Keratinocyte (primary cell): ENCODE results near the gene GNG14. TPM values are rescaled to one million over a fixed set of nuclear protein-coding genes. Genes with fewer than 3 reads are reported as not detected.

Experiments used
- DNase-seq: peaks from one replicate; pipeline ENCODE4 v3.0.0-alpha.2; 2011; ENCODE audit warnings: low read depth, missing footprints, low spot score
- FAIRE-seq: peaks from 2 replicates; lab custom pipeline; 2011; peaks lifted over from hg19 to GRCh38; lab: Jason Lieb, UNC
- H2AFZ ChIP-seq: 2 replicates; pipeline ENCODE4 v1.6.0; 2012; ENCODE audit warnings: low read length, control low read depth, inconsistent platforms; ENCODE audit not compliant: control insufficient read depth
- H3K27ac ChIP-seq: 2 replicates; pipeline ENCODE4 v1.5.1; 2011; ENCODE audit warnings: low read length; ENCODE audit not compliant: control insufficient read depth, insufficient read depth
- H3K27me3 ChIP-seq: 3 replicates; pipeline ENCODE4 v1.6.0; 2011; ENCODE audit warnings: low read length; ENCODE audit not compliant: control insufficient read depth, insufficient read depth; ENCODE audit errors: extremely low read depth
- H3K36me3 ChIP-seq, 2 experiments: 2 replicates in 1 of 2; 3 replicates in 1 of 2; pipeline ENCODE4 v1.5.1; 2011; ENCODE audit warnings: low read length in 2 of 2, mild to moderate bottlenecking in 1 of 2; ENCODE audit not compliant: control insufficient read depth in 2 of 2, insufficient read depth in 2 of 2; ENCODE audit errors: extremely low read depth in 1 of 2
- H3K4me1 ChIP-seq: 3 replicates; pipeline ENCODE4 v1.5.1; 2011; ENCODE audit warnings: low read length; ENCODE audit not compliant: control insufficient read depth, insufficient read depth; ENCODE audit errors: extremely low read depth
- H3K4me2 ChIP-seq: 3 replicates; pipeline ENCODE4 v1.6.0; 2011; ENCODE audit warnings: low read depth, low read length; ENCODE audit not compliant: control insufficient read depth, insufficient read depth; ENCODE audit errors: extremely low read depth
- H3K4me3 ChIP-seq, 3 experiments: fragments of 200-600 bp in 1 of 3; sonication (generic) in 1 of 3; 2 replicates in 2 of 3; 3 replicates in 1 of 3; pipeline ENCODE4 v1.5.1; 2011 to 2016; ENCODE audit warnings: low read length in 3 of 3, mild to moderate bottlenecking in 3 of 3, control low read depth in 2 of 3, inconsistent platforms in 1 of 3, low read depth in 1 of 3, mixed read lengths in 1 of 3, mixed run types in 1 of 3, moderate library complexity in 1 of 3; ENCODE audit not compliant: control insufficient read depth in 2 of 3, insufficient read depth in 2 of 3; ENCODE audit errors: extremely low read depth in 1 of 3
- H3K79me2 ChIP-seq: 2 replicates; pipeline ENCODE4 v1.6.0; 2012; ENCODE audit warnings: low read length; ENCODE audit not compliant: control insufficient read depth, insufficient read depth
- H3K9ac ChIP-seq: 3 replicates; pipeline ENCODE4 v1.6.0; 2011; ENCODE audit warnings: low read length; ENCODE audit not compliant: control insufficient read depth, insufficient read depth; ENCODE audit errors: extremely low read depth
- H3K9me1 ChIP-seq: 3 replicates; pipeline ENCODE4 v1.6.0; 2011; ENCODE audit warnings: low read length; ENCODE audit not compliant: control insufficient read depth, insufficient read depth; ENCODE audit errors: extremely low read depth
- H3K9me3 ChIP-seq: 2 replicates; pipeline ENCODE4 v1.5.1; 2012; ENCODE audit warnings: low read depth, low read length; ENCODE audit not compliant: control insufficient read depth
- H4K20me1 ChIP-seq: 3 replicates; pipeline ENCODE4 v1.6.0; 2011; ENCODE audit warnings: low read length; ENCODE audit not compliant: control insufficient read depth, insufficient read depth; ENCODE audit errors: extremely low read depth
- EZH2 ChIP-seq: IDR thresholded peaks from one replicate; pipeline ENCODE4 v1.6.1; 2012; ENCODE audit warnings: inconsistent platforms, mild to moderate bottlenecking, low read length, moderate library complexity
- dilution Hi-C: fragments of 300-500 bp; cut with MboI; formaldehyde crosslinking; loops from one replicate; pipeline ENCODE4 v1.7.0; 2020; ENCODE audit warnings: low sequenced_read_pairs; ENCODE audit not compliant: extremely low pct_ligation_motif_present
- polyA plus RNA-seq, 5 experiments: library from polyadenylated mRNA; depleted of rRNA in 3 of 5; stranded (reverse) in 3 of 5; stranded (forward) in 1 of 5; unstranded in 1 of 5; fragments of >200 nt; gene quantifications; 1 replicate in 1 of 5; 2 replicates in 3 of 5; 3 replicates in 1 of 5; pipeline versions ENCODE4 v1.2.1 to v1.2.3, GENCODE V29; 2011 to 2012; ENCODE audit warnings: missing spikeins in 2 of 5, low read depth in 1 of 5, low replicate concordance in 1 of 5
- TF ChIP-seq, protein P1 (sequence below), 3 experiments: IDR thresholded peaks in 1 of 3; conservative IDR thresholded peaks in 1 of 3; optimal IDR thresholded peaks in 1 of 3; 2 replicates in 2 of 3; 3 replicates in 1 of 3; pipeline versions ENCODE3 to v1.5.1; 2011; ENCODE audit warnings: low read length in 3 of 3, mild to moderate bottlenecking in 3 of 3, moderate library complexity in 2 of 3, control low read depth in 1 of 3, inconsistent platforms in 1 of 3; ENCODE audit not compliant: insufficient read depth in 2 of 3; ENCODE audit errors: extremely low read depth in 1 of 3

Gene GNG14
- polyA plus RNA-seq, 1 donor (not counting 4 experiments of a cell fraction or from before 2014, with no cell fraction given) = not detected

GRCh38 chr19:12705654-12706331 is 18.0 kb downstream of the GNG14 start:
- no peak overlapping the region for H3K9ac ChIP-seq

DNA sequence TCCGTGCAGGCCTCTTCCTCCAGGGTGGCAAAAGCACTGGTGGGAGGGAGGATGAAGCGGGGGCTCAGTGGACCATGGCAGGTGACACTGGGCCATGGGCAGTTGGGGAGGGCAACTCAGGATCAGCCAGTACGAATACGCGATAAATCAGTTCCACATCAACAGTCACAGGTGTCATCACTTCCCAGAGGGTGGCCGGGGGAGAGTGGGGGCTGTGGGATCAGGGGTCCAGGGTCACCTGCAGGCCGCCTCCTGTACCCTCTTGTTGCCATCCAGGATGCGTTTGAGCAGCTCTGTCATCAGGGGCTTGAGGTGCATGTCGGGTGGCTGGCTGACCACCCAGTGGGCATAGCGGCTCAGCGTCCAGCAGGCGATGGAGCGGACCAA is 18.5 kb downstream of the GNG14 start:
- no peak overlapping the region for H3K4me3 ChIP-seq
- no peak for DNase-seq
- no peaks in the 10 kb centered on the region for H3K4me1 ChIP-seq
- no peaks in the 10 kb centered on the region for H3K9me1 ChIP-seq
- no peak for TF ChIP-seq EZH2
- TF ChIP-seq, protein P1, sequence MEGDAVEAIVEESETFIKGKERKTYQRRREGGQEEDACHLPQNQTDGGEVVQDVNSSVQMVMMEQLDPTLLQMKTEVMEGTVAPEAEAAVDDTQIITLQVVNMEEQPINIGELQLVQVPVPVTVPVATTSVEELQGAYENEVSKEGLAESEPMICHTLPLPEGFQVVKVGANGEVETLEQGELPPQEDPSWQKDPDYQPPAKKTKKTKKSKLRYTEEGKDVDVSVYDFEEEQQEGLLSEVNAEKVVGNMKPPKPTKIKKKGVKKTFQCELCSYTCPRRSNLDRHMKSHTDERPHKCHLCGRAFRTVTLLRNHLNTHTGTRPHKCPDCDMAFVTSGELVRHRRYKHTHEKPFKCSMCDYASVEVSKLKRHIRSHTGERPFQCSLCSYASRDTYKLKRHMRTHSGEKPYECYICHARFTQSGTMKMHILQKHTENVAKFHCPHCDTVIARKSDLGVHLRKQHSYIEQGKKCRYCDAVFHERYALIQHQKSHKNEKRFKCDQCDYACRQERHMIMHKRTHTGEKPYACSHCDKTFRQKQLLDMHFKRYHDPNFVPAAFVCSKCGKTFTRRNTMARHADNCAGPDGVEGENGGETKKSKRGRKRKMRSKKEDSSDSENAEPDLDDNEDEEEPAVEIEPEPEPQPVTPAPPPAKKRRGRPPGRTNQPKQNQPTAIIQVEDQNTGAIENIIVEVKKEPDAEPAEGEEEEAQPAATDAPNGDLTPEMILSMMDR (optimal IDR thresholded peaks at IDR 0.05 in 1 of 3, IDR thresholded peaks at IDR 0.05 in 1 of 3, conservative IDR thresholded peaks at IDR 0.05 in 1 of 3; ENCODE audit: extremely low read depth in 1 of 3, insufficient read depth in 2 of 3, low read length in 3 of 3) = no peak
- peaks cover 47 to 63% of the 10 kb centered on the region in 2 experiments for H3K36me3 ChIP-seq
- H3K27ac ChIP-seq = no peak overlapping the region
- no peaks in the 10 kb centered on the region for H3K27me3 ChIP-seq
- dilution Hi-C loops = no loop called here
- no peak overlapping the region for H2AFZ ChIP-seq
- H3K4me2 ChIP-seq = no peak overlapping the region
- FAIRE-seq = no peak
- H3K79me2 ChIP-seq = peaks cover 10% of the 10 kb centered on the region
- H3K9ac ChIP-seq = no peak overlapping the region
- H4K20me1 ChIP-seq = no peaks in the 10 kb centered on the region
- H3K9me3 ChIP-seq = no peaks in the 10 kb centered on the region

More at GRCh38 chr19:12705654-12706331, 18.0 kb downstream of the GNG14 start:
- Histone ChIP-seq H3K27me3 (no peaks in the 10 kb centered on the region), H3K4me1 (no peaks in the 10 kb centered on the region), H4K20me1 (no peaks in the 10 kb centered on the region), H3K9me3 (no peaks in the 10 kb centered on the region), H2AFZ (no peak overlapping the region), H3K4me2 (no peak overlapping the region), H3K36me3 (peaks cover 51 to 59% of the 10 kb centered on the region in 2 experiments), H3K27ac (no peak overlapping the region), H3K79me2 (peaks cover 9% of the 10 kb centered on the region), H3K4me3 (no peak overlapping the region), H3K9me1 (no peaks in the 10 kb centered on the region)
- TF ChIP-seq EZH2 = no peak
- TF ChIP-seq, protein P1 (optimal IDR thresholded peaks at IDR 0.05 in 1 of 3, IDR thresholded peaks at IDR 0.05 in 1 of 3, conservative IDR thresholded peaks at IDR 0.05 in 1 of 3; ENCODE audit: extremely low read depth in 1 of 3, insufficient read depth in 2 of 3, low read length in 3 of 3) = no peak
- dilution Hi-C loops = no loop called here
- DNase-seq (no peak), FAIRE-seq (no peak)
